ENCODE measurements around the gene SMG5.
A peak's percentile ranks its signal among the peaks of the same experiment; 100 is the strongest.

The SMG5 gene

DNA sequence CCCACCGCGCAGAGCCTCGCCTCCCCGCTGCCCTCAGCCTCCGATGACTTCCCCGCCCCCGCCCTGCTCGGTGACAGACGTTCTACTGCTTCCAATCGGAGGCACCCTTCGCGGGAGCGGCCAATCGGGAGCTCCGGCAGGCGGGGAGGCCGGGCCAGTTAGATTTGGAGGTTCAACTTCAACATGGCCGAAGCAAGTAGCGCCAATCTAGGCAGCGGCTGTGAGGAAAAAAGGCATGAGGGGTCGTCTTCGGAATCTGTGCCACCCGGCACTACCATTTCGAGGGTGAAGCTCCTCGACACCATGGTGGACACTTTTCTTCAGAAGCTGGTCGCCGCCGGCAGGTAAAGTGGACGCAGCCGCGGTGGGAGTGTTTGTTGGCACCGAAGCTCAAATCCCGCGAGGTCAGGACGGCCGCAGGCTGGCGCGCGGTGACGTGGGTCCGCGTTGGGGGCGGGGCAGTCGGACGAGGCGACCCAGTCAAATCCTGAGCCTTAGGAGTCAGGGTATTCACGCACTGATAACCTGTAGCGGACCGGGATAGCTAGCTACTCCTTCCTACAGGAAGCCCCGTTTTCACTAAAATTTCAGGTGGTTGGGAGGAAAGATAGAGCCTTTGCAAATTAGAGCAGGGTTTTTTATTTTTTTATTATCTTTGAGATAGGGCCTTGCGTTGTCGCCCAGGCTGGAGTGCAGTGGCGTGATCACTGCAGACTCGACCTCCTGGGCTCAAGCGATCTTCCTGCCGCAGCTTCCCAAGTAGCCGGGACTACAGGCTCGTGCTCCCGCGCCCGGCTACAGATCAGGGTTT lies 69.6 kb downstream of the SMG5 start, which contains the start of gene PMF1:
TSS of gene PMF1 (plus strand) at position 175 of the 811 bp plus-strand sequence. CDS start at position 184, 9 bp downstream.
- peak; percentile 95 for DNase-seq

- no peak for DNase-seq
Observed at GRCh38 chr1:156212130-156212529, 70.5 kb downstream of the SMG5 start.

DNA sequence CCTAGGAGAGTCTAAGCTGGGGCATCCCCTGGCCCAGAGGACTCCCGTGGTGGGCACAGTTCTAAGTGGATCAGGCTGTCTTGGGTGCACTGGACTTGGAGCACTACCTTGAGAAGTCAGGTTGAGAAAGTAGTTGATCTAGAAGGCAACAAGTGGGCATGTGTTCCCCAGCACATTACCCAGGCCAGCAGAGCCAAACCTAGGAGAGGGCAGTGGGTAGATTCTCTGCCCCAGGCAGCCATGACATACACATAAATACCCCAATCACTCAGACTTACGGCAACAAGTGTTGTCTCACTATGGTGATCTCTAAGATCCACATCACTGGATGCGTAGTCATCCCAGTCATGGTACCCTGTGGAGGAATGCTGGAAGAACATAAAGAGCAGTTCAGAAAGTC lies 71.4 kb downstream of the SMG5 start:
- no peak for DNase-seq

GRCh38 chr1:156204686-156205085 lies 77.9 kb downstream of the SMG5 start:
- no peak for DNase-seq

- no peak for DNase-seq
Observed at GRCh38 chr1:156203331-156203730, 79.3 kb downstream of the SMG5 start.

DNA sequence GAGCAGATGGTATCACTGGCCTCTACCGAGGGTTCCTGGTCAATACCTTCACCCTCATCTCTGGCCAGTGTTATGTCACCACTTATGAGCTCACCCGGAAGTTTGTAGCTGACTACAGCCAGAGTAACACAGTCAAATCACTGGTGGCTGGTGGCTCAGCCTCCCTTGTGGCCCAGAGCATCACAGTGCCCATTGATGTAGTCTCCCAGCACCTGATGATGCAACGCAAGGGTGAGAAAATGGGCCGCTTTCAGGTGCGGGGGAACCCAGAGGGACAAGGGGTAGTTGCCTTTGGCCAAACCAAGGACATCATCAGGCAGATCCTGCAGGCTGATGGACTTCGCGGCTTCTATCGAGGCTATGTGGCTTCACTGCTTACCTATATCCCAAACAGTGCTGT lies 82.6 kb downstream of the SMG5 start:
- no peak for DNase-seq

Data from activated CD8-positive, alpha-beta memory T cell treated with anti-CD3 and anti-CD28 coated beads, Interleukin-2, amount 50 U/mL, for 4 hours (primary cell).